ENCODE data around the gene KLRD1.
"Not testable (repeated sequence)": the region's sequence is repeated elsewhere in the genome, so short reads cannot be mapped to it uniquely, and the experiment has no call there.

GRCh38 chr12:10378737-10379136, 71.1 kb downstream of the KLRD1 start:
- TF ChIP-seq CTCF, POLR2A (IDR thresholded peaks at IDR 0.05): not testable (repeated sequence)

Data from right lobe of liver (tissue), 4 donors.